Activated CD8-positive, alpha-beta memory T cell treated with anti-CD3 and anti-CD28 coated beads, Interleukin-2, amount 50 U/mL, for 1 hour (primary cell): Measurements from ENCODE around the gene NRXN3.

Experiments used
- DNase-seq: peaks from one replicate; pipeline ENCODE4 v3.0.0-alpha.2; 2020; ENCODE audit errors: extremely low read depth

Gene NRXN3

DNA sequence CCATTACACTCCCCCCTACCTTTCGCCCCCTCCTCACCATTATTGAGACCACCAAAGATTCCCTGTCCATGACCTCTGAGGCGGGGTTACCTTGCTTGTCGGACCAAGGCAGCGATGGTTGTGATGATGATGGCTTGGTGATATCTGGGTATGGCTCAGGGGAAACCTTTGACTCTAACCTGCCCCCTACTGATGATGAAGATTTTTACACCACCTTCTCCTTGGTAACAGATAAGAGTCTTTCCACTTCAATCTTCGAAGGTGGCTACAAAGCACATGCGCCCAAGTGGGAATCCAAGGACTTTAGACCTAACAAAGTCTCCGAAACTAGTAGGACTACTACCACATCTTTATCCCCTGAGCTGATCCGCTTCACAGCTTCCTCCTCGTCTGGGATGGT, 1690.9 kb downstream of the NRXN3 start:
- no peak for DNase-seq

DNA sequence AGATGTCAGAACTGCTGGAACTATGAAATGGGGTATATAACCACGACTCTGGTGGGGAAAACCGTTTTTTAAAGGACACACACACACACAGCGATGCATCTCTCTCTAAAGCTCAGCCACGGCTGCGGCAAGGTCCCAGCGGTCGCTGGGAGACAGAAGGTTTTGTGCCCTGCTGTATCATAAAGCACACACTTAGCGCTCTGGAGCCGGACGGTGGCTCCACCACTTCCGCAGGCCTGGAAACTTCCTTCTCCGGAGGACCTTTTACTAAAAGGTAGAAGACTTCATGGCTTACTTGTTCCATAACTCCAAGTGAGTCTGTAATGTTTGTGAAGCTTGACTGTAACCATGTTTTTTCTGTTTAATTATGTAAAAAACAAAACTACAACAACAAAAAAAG, 1691.9 kb downstream of the NRXN3 start:
- no peak for DNase-seq

DNA sequence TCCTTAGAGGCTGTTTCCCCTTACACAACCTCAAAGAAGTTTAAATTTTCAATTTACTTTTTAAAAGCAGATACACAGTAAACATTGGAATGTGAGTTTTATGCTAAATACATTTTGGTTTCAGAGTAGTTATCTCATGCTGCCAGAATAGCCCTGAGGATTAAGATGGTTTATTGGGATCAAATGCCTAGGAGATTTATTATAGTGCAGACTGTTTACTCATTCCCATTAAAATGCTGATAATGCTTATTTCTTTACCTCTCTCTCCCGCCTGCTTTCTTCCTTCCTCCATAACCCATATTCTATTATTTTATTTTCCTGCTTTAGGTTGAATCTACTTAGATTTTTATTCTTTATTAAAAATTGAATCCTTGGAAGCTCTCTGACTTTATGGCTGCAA, 1701.0 kb downstream of the NRXN3 start:
- no peak for DNase-seq

DNA sequence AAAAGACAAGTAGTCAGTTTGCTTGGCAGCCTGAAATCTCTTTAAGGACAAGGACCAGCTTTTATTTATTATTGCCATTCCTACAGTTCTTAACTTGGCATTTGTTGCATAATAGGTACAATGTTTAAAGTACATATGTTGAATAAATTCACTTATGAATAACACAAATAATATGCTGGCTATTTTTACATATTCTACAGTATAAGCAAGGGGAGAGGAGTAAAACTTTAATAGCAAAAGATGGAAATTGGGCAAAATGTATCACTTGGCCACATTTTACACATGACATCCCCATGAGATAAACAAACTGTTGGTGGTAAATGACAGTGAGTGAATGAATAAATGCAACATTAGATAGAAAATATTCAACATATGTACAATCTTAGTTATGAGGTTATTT, 1708.1 kb downstream of the NRXN3 start:
- no peak for DNase-seq

DNA sequence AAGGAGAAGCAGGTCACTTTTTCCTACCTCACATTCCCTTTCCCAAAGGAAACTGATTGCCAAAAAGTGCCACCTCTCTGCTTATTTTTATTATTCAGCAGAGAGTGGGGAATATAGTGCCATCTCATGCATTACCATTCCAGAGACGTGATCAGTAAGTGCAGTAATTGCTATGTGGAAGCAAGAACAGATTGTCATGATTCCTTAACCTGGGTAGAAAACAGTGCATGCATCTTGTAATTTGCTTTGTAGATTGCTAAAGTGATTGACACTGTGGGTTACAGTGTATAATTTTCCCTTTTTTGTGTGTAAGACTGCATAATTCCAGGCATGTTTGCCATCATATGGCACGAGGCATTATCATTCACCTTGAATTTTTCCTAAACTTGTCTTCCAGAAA, 1708.6 kb downstream of the NRXN3 start:
- DNase-seq: no peak

DNA sequence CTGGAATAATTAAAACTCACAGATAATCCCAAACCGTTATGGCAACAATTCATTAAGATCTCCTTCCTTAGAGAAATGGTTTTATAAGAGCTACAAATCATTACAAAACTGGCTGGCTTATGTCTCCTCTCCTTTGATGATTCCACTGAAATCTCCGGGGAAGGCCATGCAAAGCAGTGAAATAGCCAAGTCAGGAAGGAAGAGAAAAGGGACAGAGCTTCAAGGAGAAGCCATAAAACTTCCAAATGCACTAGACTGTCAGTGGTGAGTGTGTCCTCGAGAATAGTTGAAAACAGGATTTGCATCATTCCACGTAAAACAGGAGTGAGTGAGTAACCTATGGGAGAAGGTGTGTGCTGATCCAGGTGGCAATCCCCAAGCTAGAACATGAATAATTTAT, 1711.1 kb downstream of the NRXN3 start:
- no peak for DNase-seq

DNA sequence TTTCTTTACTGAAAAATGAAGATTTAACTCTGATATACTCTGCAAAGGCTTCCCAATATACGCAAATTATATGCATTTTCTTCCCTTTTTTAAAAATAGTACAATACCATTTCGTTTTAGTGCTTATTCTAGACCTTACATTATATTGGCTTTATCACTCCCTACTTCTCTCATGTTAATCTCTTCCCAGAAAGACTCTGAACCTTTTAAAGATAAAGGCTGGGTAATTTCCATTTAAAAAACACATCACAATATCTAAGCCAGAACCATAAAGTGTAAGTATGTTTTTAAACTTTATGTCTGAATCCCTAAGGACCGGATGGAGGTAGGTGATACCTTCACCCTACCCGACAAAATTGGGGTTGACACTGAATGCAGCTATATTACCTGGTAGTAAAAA, 1720.4 kb downstream of the NRXN3 start:
- no peak for DNase-seq

DNA sequence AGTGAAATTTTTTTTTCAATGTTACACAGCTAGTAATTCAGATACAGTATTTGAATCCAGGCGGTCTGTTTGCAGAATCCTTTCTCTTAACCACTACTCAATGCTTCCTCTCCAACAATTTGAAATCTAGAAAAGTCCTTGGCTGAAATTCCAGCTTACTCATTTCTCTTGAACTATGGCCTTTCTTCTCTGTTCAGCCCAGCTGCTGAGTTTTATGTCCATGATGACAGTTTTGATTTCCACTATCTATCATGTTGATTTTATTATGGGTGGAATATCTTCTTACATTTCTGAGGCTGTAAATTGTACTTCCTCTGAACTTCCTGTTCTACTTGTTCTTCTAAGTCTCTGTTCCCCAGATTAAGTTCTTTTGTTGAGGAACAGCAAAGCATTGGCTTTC, 1725.8 kb downstream of the NRXN3 start:
- no peak for DNase-seq

DNA sequence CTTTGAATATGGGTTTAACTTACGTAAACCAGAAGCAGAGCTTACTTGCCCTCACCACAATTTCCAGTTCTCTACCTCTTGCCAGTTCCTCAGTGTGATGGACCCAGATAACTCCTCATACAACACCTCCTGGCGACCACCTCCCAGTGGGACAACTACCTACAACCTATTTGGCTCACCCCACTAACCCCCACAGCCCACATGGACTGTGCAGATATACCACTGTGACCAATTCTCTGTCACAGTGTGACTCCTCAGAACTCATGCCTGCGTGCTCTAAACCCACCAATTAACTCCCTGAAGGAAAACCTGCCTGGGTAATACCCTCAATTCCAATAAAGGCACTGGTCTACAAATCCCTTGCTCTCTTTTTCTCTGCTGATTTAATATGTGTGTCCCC, 1729.4 kb downstream of the NRXN3 start:
- no peak for DNase-seq

DNA sequence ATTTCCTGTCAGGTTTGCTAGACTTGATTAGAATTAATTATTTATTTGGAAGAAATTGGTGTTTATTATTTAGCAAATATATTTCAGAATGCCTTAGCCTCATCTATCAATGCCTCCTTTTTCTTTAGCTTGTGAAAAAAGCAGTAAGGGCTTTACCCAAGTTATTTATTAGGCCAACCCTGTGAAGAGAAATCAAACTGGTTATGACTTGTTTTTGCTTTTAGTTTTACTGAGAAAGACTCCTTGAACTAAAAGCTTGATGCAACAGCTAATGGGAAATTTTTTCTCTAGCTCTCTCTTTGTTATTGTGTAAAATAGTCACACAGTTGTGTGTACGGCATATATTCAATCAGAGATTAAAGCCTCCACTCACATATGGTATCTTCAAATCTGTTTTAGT, 1734.3 kb downstream of the NRXN3 start:
- DNase-seq: no peak

DNA sequence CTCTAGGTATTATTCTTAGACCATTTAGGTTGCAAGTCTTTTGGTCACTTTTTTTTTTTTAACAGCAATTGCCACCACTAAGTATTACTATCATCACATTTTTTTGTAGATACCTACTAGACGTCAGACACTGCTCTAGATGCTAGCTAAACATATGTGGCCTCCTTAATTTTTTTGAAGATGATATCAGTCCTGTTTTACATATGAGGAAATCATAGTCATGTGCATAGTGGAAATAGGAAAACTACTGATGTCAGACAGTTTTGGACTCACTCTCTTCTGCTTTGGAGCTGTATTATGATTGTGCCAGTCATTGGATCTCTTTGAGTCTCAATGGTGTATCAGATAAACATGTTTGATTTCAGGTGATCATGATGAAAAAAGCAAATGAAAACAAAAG, 1736.8 kb downstream of the NRXN3 start:
- no peak for DNase-seq

DNA sequence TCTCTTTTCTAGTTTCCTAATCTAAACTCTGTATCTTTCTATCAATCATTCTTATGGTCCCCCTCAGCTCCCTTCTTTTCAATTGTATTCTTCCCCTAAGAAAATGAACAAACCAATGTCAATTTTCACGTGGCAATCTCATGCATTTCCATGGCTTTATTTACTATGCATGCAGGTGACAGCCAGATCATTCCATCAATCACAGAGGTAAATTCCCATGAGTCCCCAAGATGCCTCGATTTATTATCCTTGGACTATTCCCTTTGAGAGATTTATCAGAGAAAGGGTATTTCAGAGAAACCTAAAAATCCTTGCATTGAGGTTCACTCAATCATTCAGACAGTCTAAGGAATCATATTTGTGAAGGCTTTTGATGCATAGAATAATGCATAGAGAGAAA, 1739.9 kb downstream of the NRXN3 start:
- no peak for DNase-seq

DNA sequence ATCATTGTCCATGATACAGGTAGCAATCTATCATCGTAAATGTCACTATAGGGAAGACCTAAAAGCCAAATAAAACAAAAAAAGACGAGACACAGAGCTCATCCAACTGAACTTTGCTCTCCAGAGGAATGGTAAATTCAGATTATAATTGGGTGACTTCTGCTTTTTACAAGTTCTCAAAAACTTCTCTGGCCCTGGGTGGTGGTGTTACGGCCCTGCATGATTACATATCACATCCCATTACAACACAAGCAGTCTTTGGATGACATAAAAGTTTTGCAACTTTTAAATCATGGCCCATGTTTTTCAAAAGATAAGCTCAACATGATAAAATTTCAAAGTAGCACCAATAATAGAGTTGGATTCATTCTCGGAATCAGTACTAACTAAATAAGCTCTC, 1741.6 kb downstream of the NRXN3 start:
- DNase-seq: no peak

DNA sequence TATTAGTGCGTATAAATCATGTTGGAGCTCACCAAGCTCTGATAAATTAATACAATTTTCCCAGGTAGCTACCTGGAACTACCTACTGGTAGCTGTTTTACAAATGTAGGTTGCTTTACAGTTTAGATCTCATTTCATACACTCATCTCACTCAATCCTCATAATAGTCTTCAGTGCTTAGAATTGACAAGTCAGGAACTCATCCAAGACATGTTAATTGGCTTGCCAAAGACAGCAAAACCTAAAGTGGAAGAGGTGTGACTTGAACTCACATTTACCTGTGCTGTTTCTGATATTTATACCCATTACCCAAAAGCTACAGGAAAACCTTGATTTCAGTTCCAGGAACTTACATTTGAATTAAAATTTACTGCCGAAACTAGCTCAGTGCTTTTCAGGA, 1744.4 kb downstream of the NRXN3 start:
- DNase-seq: no peak

DNA sequence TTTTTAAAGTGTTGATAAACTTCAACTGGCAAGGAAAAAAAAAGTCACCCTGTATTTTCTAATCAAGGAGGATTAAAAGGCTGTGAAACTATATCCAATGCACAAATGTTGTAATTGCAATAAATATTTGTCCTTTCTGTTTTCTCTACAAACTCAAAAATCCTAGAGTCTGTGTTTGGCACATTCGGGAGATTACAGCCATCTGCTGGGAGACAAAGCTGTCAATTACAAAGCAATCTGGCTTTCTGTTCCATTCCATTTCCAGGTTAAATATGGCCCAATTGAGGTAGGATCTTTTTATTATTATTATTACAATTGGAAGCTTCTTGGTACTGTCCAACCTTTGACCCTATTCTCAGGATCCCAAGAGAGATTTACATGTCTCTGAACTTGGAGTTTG, 1745.2 kb downstream of the NRXN3 start:
- no peak for DNase-seq

DNA sequence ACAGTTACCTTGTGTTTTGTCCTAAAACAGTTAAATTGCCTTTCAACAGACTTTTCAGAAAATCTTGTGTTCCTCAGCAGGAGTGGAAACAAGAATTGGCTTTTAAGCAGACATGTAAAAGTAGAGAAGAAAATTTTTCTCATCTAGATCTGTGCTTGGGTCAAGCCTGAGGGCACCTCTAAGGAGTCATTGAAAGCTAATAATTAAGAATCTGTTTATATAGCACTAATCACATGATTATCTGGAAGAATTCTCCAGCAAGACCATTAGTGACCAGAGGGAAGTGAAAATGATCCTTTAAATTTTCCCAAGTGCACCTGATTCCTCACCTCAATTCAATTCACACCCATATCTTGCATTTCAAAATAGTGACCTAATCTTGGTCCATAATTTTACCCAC, 1746.1 kb downstream of the NRXN3 start:
- DNase-seq: no peak

DNA sequence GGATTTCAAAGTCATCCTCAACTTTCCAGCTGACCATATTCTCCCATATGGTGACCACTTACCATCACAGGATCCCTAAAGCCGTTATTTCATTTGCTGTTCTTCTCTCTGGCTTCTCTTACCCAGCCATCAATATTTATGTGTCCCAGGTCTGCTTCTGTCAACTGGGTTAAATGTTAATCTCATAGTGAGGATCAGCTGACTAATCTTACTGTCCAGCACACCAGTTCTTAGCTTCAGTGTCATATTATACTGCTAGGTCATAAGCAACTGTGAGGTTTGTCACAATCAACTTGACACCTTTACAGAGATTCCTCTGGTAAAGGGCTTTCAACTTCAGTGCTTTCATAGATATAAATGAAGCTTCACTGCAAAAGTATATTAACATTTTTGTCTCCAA, 1746.7 kb downstream of the NRXN3 start:
- DNase-seq: no peak
